SKM-1 (cell line): ENCODE measurements around the gene SLC5A9.

Experiments
- DNase-seq: peaks from one replicate; lab custom pipeline; 2025; ENCODE audit not compliant: unreplicated experiment; lab: John Stamatoyannopoulos, UW

Gene SLC5A9

DNA sequence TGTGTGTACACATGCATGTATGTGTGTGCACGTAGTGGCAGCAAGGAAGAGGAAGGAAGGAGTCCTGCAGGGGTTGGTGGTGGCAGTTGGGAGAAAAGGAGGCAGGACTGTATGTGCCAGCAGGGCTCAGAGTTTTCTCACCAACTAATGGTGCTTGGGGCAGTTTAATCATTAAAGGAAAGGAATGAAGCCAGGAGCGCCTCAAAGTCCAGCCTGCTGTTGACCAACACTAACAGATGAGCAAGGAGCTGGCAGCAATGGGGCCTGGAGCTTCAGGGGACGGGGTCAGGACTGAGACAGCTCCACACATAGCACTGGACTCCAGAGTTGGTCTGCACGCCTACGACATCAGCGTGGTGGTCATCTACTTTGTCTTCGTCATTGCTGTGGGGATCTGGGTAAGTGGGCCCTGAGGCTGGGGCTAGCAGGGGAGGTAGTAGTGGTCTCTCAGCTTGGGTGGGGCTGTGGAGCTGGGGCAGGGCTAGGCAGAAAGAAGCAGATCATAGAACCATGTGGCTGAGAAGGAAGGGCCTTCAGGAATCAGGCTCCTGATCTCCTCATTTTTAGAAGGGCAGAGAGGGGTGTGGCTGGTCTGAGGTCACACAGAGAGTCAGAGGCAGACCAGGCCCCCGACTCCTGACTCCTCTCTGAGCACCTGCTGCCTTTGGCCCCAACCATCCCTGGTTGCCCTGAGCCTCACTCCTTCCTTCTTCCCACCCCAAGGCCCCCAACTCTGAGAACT lies at the start of gene SLC5A9:
SLC5A9 (plus strand) TSS at position 216 of the 742 bp plus-strand sequence; CDS start at position 237, 21 bp downstream.
- no peak for DNase-seq

DNA sequence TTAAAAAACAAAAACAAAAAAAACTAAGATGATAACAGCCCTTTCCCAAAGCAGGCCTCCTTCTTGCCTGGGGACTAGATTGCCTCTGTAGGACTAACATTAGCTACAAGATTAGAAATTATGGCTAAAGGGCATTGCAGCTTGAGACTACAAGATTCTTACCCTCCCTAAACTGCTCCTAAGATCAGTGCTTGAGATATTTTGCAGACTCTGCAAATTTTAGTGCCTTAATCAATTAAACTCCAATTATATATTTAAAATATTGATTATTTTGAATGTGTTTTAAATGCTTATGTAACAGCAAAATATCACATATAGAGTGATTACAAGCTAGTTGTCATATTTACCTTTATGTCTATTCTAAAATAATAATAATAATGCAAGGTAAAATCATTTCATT lies 47.4 kb upstream of the SLC5A9 start:
- no peak for DNase-seq

DNA sequence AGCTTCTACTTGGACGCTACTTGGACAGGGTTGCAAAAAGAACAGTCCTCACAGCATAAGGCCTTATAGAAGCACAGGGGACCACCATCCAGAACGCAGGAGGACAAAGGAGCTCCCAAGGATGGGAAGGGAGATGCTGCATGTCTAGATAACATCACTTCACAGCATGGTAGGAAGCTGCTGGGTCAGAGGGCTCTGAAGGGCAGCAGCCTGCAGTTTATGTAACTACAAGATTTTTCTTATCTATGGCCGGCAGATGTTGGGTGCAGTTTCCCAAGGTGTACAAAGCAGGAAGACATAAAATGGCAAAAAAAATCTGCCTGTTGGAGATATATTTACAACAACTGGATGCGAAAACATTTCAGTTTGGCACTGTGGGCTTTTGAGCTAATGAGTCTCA lies 45.3 kb upstream of the SLC5A9 start:
- DNase-seq: no peak

DNA sequence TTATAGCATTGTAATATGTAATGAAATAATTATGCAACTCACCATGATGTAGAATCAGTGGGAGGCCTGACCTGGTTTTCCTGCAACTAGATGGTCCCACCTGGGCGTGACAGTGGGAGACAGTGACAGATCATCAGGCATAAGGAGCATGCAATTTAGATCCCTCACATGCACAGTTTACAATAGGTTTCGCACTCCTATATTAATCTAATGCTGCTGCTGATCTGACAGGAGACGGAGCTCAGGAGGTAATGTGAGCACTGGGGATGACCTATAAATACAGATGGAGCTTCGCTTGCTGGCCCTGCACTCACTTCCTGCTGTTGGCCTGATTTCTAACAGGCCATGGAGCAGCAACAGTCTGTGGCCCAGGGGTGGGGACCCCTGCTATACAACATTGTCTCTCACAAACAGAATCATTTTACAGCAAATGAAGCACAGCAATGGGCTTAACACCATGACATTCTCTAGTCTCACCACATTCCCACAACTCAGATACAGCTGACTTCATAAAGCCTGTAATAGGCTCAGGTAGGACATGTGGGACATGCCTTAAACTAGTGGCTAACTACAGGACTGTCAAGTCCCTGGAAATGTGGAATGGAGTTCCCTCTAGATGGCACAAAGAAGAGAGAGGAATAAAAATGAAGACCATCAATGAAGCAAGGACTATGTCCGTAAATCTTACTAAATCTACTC lies 40.7 kb upstream of the SLC5A9 start:
- DNase-seq: no peak

DNA sequence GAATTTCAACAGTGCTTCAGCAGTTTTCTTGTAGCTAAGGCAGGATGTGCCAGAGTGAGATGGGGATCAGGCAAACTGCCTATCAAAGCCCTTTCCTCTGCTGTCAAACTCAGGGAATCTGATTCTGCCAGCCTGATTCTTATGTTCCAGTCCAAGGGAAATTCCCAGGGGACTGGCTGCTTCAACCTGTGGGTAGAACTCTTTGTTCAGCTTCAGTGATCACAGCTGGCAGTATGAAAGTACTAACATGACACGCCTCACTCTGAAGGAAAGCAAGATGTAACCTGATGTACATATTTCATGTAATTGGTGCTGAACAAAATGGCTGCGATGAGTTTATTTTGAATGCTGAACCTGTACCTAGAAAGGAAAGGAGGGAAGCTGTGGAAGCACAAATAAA lies 40.1 kb upstream of the SLC5A9 start:
- DNase-seq: no peak

DNA sequence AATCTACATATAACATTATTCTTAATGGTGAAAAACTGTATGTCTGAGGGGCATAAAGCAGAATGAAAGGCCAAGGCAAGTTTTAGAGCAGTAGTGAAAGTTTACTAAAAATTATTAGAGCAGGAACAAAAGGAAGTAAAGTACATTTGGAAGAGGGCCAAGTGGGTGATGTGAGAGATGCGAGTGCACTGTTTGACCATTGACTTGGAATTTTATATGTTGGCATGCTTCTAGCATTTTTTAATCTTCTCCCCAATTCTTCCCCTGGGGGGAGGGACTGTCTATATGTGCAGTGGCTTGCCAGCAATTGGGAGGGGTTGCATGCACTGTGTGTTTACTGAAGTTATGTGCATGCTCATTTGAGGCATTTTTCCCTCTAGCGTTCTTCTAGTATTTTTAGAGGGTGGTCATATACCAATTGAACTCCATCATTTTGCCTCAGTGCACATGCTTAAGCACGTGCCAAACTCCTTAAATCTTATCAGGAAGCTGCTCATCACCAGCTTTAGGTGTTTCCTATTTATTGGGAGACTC lies 36.1 kb upstream of the SLC5A9 start:
- no peak for DNase-seq

DNA sequence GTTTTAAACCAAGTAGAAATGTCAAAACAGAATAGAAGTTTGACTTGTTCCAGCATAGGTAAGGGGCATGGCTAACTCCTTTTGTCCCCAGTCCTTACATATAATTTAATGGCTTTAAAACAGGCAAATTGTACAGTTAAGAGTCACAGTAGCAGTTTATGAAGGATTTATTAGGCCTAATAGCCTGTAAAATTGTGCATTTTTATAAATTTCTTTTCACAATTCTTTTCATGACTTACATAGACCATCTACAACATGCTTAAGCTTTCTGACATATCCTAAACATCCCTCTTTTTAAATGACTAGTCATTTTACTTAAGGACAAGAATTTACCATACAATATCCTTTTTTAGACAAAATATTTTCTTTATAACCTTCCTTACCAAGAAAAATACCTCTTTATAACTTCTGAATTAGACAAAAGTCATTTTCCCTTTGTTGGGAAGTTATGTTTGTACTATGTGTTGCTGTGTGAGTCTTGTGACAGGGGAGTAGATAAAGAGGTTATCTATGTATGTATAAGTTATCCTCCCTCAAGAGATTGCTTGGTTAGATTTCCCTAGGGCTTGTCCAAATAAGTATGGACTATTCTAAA lies 34.5 kb upstream of the SLC5A9 start:
- DNase-seq: no peak

DNA sequence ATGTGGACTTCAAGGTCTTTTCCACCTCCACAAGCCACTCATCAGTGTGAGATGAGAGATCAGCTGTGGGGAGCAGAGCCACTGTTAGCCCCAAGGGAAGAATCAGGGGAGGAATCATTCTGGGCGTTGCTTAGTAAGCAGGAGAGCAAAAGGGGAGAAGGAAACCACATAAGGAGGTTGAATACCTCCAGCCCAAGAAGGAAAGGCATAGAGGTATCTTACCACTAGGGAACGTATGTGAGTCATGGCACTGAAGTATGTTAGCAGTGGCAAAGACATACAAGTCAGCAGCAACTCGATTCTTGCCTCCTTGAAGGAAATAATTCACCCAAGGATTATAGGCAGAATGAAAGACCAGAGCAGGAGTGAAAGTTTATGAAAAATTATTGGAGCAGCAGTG lies 31.6 kb upstream of the SLC5A9 start:
- no peak for DNase-seq

DNA sequence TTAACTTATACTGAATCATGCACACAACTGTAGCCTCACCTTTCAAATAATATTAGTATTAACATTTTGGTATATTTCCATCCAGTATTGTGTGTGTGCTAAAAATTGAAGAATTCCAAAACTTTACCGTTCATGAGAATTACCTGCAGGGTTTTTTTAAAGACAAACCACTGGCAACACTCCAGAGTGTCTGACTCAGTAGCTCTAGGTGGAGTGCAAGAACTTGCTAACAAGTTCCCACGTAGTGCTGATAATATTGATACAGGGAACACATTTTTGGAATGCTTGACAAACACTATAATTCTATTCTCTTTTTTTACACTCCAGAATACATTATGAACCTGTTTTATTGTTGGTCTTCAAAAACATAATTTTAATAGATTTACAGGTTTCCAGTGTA lies 27.7 kb upstream of the SLC5A9 start:
- no peak for DNase-seq

DNA sequence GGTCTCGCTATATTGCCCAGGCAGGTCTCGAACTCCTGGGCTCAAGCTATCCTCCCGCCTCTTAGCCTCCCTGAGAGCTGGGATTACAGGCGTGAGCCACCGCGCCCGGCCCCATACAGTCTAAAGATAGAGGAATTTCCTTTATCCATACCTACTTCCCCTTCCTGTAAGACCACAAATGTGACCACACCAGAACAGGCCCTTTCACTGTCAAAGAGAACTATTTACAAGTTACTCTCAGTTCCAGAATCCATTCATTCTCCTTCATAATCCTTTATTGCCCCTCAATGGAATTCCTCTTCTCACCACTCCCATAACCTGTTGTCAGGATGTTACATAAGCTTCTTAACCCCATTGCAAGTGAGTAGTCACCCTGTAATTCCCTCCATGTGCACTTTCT lies 26.3 kb upstream of the SLC5A9 start:
- DNase-seq: peak; percentile 46

DNA sequence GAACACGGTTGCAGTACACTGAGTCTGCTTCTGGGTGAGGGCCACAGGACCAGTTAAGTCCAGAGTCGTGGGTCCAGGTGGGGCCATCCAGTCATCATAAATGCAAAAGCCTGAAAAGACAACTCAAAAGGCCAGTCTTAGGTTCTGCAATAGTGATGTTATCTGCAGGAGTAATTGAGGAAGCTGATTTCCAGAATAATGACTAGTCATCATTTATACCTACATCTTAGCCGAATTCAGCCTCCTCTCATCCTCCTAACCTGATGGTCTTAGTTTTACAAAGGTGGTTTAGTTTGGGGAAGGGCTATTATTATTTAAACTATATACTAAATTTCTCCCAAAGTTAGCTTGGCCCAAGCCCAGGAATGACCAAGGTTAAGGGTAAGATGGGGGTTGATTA lies 23.5 kb upstream of the SLC5A9 start:
- no peak for DNase-seq

DNA sequence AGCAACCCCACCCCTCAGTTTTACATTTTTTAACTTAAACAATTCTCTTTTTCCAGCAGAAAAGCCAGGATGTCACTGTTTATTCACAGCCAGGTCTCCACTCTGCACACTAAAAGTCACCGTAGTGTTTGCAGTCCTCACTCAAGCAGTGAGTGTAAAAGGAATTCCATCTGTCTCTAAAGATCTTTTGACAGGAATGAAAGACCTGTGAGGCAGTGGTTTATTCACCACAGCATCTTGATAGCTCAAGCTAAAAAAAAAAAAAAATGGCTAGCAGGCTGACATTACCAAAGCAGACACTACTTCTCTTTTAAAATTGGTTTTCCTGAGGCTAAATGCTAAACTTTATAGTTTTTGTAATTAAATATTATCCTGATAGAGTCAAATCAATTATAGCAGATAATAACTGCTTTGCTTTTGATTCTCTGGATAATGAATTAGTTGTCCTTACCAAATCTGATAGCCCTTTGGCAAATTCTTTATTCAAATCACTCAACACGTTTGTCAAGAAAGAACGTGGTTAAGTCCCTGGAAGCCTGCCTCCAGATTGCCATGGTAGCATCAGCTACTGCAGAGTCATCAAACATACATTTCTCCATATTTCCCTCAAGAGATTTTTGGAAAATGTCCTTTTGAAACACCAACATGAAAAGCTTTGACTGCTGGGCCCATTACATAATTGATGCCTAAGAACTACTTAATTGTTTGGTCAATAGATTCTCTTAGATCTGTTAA lies 22.2 kb upstream of the SLC5A9 start:
- no peak for DNase-seq

DNA sequence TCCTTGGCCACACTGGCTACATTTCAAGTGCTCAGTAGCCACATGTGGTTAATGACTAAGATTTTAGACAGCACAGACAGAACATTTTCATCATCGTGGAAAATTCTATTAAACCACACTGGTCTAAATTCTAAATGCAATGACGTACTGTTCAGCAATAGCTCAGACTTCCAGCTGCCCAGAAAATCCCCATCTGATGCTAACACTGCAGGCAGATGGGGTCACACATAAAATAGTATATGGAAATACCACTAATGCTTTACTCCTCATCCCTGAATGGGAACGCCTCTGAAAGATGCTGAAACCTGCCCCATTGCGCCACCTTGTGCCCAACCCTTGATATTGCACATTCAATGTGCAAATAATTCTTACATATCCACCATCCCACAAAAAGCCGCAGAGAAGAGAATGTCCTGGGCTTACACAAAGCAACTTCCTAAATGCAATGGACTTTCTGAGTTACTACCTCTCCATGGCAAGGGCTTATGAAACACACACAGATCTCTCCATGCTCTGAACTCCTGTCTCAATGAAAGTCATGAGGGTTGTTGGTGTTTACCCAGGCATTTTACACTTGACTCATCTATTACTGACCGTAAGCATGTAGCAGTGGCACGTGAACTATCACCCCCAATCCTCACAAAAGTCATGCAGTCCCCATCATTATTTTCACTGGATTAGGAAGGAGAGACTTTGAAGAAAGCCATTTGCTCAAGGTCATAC lies 20.3 kb upstream of the SLC5A9 start:
- DNase-seq: peak; percentile 48

DNA sequence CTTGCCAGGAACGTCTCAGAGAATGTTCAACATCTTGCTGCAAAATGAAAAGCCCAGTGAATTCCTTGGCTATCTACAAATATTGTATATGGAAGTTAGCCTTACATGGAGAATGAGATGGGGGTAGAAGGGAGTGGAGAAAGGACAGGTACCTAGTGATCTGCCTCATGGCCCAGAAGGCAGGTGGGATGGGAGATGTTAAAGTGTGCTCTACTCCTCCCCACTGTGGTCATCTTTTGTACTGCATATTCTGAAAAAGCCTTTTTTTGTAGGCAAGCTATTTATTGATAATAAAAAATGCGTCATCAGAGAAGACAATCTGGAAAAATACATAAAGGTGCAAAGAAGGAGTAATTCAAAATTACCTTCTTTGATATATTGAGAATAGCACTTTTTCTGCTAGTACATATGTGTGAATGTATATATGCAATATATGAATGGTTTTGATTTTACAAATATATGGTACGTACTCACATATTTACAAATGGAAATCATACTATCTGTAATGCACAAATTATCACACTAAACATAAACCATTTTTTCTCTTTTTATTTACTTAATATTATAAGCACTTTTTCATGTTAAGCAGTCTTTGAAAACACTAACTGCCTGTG lies 19.1 kb upstream of the SLC5A9 start:
- no peak for DNase-seq

DNA sequence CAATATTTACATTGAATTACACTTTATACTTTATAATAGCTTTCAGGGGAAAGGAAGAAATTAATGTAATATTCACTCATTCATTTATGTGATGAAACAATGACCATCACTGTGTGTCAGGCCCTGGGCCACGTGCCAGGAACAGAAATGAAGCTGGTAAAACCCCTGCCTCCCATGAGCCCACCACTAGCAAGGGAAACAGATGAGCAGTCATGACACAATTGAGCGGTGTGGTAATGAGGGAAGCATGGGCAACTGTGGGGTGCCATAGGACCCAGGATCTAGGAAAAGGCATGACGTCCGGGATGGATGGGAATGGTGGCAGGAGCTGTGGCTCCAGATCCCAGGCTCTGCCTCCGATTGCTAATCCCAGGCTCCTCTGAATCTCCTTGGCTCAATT lies 17.0 kb upstream of the SLC5A9 start:
- DNase-seq: no peak

DNA sequence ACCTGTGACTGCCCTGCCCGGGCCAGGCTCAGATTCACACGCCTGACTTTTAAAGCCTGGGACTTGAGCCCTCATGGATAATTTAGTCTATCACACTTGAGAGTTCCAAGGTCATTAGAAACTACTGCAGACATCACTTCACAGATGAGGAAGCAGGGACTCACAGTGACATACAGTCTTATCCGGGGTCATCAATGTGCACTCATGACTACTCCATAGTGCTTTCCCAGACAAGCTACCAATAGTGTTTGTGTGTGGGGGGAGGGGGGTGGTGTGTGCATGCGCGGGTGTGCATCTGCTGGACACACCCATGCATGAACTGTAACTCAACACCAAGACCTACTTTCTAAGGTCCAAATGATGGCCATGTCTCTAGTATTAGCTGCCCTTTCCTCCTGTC lies 16.1 kb upstream of the SLC5A9 start:
- DNase-seq: no peak

DNA sequence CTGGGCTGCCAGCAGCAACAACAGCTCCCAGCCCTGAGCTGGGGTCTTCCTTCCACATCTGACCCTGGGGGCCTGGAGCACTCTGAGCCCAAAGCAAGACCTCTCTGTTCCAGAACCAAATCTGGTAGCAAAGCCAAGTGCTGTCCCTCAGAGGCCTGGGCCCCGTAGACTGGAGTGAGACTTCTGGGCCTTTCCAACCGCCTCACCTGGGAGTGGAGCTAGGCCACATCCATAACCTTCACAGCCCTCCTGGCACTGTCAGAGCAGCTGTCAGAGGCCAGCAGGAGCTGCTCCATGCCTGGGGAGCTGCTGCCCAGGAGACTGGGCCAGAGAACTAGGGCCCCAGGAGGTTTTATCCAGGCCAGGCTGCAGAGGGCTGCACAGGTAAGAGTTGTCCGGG lies 15.4 kb upstream of the SLC5A9 start:
- no peak for DNase-seq

DNA sequence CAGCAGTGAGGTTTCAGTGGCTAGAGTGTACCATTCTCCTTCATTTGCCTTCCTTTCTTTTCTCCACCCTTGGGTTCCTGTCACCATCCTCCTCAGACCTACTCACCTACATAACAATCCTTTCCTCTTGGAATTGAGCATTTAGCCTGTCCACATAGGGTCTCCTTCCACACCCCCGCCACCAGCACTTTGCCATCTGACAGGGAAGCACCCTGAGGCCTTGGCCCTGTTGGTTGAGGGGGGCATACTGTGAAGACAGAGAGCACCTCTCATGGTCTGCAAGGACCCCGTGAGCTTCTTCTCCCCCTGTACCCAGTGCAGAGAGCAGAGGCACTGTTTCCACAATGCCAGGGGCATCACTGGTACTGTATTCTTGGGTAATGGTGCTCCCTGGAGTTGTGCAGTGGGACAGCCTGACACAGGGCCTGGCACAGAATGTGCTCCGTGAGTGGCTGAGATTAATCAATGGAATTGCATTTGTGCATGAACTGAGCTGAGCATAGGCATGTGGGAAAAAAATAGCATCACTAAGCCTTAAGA lies 14.9 kb upstream of the SLC5A9 start:
- DNase-seq: no peak

DNA sequence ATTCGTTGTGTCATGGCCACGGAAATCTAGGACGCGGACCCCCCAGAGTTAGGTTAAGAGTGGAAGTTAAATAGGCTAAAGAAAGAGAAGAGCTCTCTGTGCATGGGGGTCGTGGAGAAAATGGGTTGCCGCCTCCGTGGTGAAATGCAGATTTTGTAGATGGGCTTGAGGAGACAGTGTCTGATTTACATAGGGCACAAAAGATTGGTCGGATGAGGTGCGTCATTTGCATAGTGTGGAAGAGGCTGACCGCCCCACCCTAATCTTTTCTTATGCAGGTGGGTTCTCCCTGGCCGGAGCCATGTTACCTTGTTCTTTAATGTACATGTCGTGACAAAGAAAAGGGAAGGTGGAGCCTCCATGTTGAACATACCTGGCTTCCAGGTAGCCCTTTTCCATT lies 14.3 kb upstream of the SLC5A9 start:
- DNase-seq: no peak

DNA sequence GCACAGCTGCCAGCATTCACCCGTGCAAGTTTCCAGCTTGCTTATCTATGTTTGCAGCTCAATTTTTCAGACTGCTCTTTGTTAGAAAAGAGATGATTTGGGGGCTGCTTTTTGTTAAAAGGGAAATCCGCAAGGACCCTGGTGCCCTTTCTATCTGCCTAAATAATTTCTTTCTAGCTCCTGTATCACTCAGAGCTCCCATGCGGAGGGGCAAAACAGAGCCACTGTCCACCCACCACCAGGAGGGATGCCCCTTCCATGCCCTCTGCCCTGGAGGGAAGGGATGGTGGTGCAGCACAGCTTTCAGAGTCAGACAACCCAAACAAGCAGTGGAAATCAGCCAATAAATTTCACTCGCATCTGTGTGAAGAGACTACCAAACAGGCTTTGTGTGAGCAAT lies 13.9 kb upstream of the SLC5A9 start:
- no peak for DNase-seq
